IPS DF 4.7 (cell line): ENCODE data around the gene PTCRA.

Experiments used
- DNase-seq: peaks from one replicate; pipeline ENCODE4 v3.0.0-alpha.2; 2013; ENCODE audit warnings: low spot score; ENCODE audit errors: extremely low read depth

PTCRA gene

GRCh38 chr6:42970871-42971612, 55.2 kb downstream of the PTCRA start:
- DNase-seq = no peak

- DNase-seq = no peak
Observed at GRCh38 chr6:42971746-42972327, 56.0 kb downstream of the PTCRA start.

DNA sequence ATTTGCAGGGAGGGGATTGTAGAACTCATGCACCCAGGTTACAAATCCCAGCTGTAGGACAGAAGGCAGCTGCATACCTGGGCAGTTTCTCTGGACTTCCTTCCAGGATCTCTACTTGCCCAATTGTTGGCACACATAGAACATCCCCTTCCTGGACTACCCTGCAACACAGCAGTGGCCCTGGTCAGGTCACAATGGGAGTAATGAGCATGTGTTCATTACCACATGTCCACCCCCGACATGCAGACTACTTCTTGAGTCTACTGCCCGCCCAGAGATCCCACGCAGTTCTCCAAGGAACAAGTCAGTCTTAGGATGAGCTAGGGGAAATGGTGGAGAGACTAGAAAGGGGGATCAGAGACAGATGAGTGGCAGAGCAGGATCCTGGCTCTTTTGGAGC, 58.1 kb downstream of the PTCRA start:
- no peak for DNase-seq

- DNase-seq = no peak
Observed at GRCh38 chr6:42974919-42975505, 59.2 kb downstream of the PTCRA start.
